WI38 (cell line): ENCODE measurements around the gene RCAN3.

Experiments used
- H3K4me3 ChIP-seq: 2 replicates; pipeline ENCODE4 v1.5.1; 2011; ENCODE audit warnings: low read depth, mild to moderate bottlenecking, control low read depth, low read length
- CTCF ChIP-seq: IDR thresholded peaks from 2 replicates; pipeline ENCODE4 v1.5.1; 2012; ENCODE audit warnings: low read depth, mild to moderate bottlenecking, control low read depth, low read length

RCAN3 gene

GRCh38 chr1:24551960-24552571, 49.4 kb downstream of the RCAN3 start:
- TF ChIP-seq CTCF = no peak
- no peak overlapping the region for H3K4me3 ChIP-seq

GRCh38 chr1:24553931-24554330, 51.3 kb downstream of the RCAN3 start:
- TF ChIP-seq CTCF = no peak
- H3K4me3 ChIP-seq = no peak overlapping the region

GRCh38 chr1:24554714-24555113, 52.1 kb downstream of the RCAN3 start:
- TF ChIP-seq CTCF = no peak
- no peak overlapping the region for H3K4me3 ChIP-seq

- no peak within 1 kb of the TSS for H3K4me3 ChIP-seq
- TF ChIP-seq CTCF = no peak
Observed at GRCh38 chr1:24555591-24556413, 53.2 kb downstream of the RCAN3 start, which contains the start of gene NCMAP. NCMAP (plus strand) TSS chr1:24556087; CDS start chr1:24595431, 39,344 bp downstream.

- H3K4me3 ChIP-seq = no peak overlapping the region
- no peak for TF ChIP-seq CTCF
Observed at GRCh38 chr1:24556414-24556795, 53.8 kb downstream of the RCAN3 start.

- no peak for TF ChIP-seq CTCF
- H3K4me3 ChIP-seq = no peak overlapping the region
Observed at GRCh38 chr1:24557220-24557619, 54.6 kb downstream of the RCAN3 start.

GRCh38 chr1:24557711-24558131, 55.1 kb downstream of the RCAN3 start:
- no peak overlapping the region for H3K4me3 ChIP-seq
- TF ChIP-seq CTCF = no peak
